ENCODE data around the gene STKLD1.
"Not testable (repeated sequence)": the region's sequence is repeated elsewhere in the genome, so short reads cannot be mapped to it uniquely, and the experiment has no call there.

Gene STKLD1

GRCh38 chr9:133361507-133362092, 14.6 kb upstream of the STKLD1 start:
- intact Hi-C loops (cut with micrococcal nuclease) = no loop called here
- no peak overlapping the region for H3K4me3 Mint-ChIP-seq
- H3K27me3 Mint-ChIP-seq = no peaks in the 10 kb centered on the region
- peaks cover 24% of the 10 kb centered on the region for H3K4me1 Mint-ChIP-seq (ENCODE audit: low read depth)
- H3K27ac Mint-ChIP-seq = no peak overlapping the region
- peaks cover 90% of the 10 kb centered on the region for H3K36me3 Mint-ChIP-seq (ENCODE audit: low read depth)
- H3K9me3 Mint-ChIP-seq = no peaks in the 10 kb centered on the region

GRCh38 chr9:133362359-133363044, 13.7 kb upstream of the STKLD1 start:
- Mint-ChIP-seq H3K9me3 (no peaks in the 10 kb centered on the region), H3K4me1 (ENCODE audit: low read depth) (peaks cover 17% of the 10 kb centered on the region), H3K36me3 (ENCODE audit: low read depth) (peaks cover 99% of the 10 kb centered on the region), H3K27ac (no peak overlapping the region), H3K27me3 (no peaks in the 10 kb centered on the region), H3K4me3 (no peak overlapping the region)
- intact Hi-C loops (cut with micrococcal nuclease) = no loop called here

- no peak overlapping the region for H3K4me3 Mint-ChIP-seq
- H3K9me3 Mint-ChIP-seq = no peaks in the 10 kb centered on the region
- H3K4me1 Mint-ChIP-seq (ENCODE audit: low read depth) = peaks cover 34% of the 10 kb centered on the region
- H3K36me3 Mint-ChIP-seq (ENCODE audit: low read depth) = peaks cover 100% of the 10 kb centered on the region
- intact Hi-C loops (cut with micrococcal nuclease) = no loop called here
- H3K27ac Mint-ChIP-seq = no peak overlapping the region
- no peaks in the 10 kb centered on the region for H3K27me3 Mint-ChIP-seq
These were observed 9.7 kb upstream of the STKLD1 start for GRCh38 chr9:133366435-133366834.

- H3K36me3 Mint-ChIP-seq (ENCODE audit: low read depth) = peaks cover 100% of the 10 kb centered on the region
- no peak overlapping the region for H3K27ac Mint-ChIP-seq
- H3K4me3 Mint-ChIP-seq = no peak overlapping the region
- intact Hi-C loops (cut with micrococcal nuclease) = no loop called here
- H3K9me3 Mint-ChIP-seq = no peaks in the 10 kb centered on the region
- H3K27me3 Mint-ChIP-seq = no peaks in the 10 kb centered on the region
- peaks cover 42% of the 10 kb centered on the region for H3K4me1 Mint-ChIP-seq (ENCODE audit: low read depth)
These were observed 8.9 kb upstream of the STKLD1 start for GRCh38 chr9:133367221-133367620.

GRCh38 chr9:133367778-133368177, 8.4 kb upstream of the STKLD1 start:
- Mint-ChIP-seq H3K4me3 (no peak overlapping the region), H3K9me3 (no peaks in the 10 kb centered on the region), H3K27ac (no peak overlapping the region), H3K27me3 (no peaks in the 10 kb centered on the region), H3K4me1 (ENCODE audit: low read depth) (peaks cover 47% of the 10 kb centered on the region), H3K36me3 (ENCODE audit: low read depth) (peaks cover 100% of the 10 kb centered on the region)
- intact Hi-C loops (cut with micrococcal nuclease) = no loop called here

- Mint-ChIP-seq H3K27ac (no peak overlapping the region), H3K4me3 (no peak overlapping the region), H3K9me3 (no peaks in the 10 kb centered on the region), H3K27me3 (no peaks in the 10 kb centered on the region), H3K4me1 (ENCODE audit: low read depth) (peaks cover 53% of the 10 kb centered on the region), H3K36me3 (ENCODE audit: low read depth) (peaks cover 100% of the 10 kb centered on the region)
- intact Hi-C loops (cut with micrococcal nuclease) = no loop called here
These were observed 7.8 kb upstream of the STKLD1 start for GRCh38 chr9:133368249-133368881.

- Mint-ChIP-seq H3K27me3 (no peaks in the 10 kb centered on the region), H3K36me3 (ENCODE audit: low read depth) (peaks cover 92% of the 10 kb centered on the region), H3K27ac (no peak overlapping the region), H3K9me3 (no peaks in the 10 kb centered on the region), H3K4me3 (no peak overlapping the region), H3K4me1 (ENCODE audit: low read depth) (peaks cover 63% of the 10 kb centered on the region)
- intact Hi-C loops (cut with micrococcal nuclease) = no loop called here
These were observed 6.7 kb upstream of the STKLD1 start for GRCh38 chr9:133369422-133369821.

GRCh38 chr9:133369933-133370332, 6.2 kb upstream of the STKLD1 start:
- peaks cover 90% of the 10 kb centered on the region for H3K36me3 Mint-ChIP-seq (ENCODE audit: low read depth)
- intact Hi-C loops (cut with micrococcal nuclease) = no loop called here
- H3K9me3 Mint-ChIP-seq = no peaks in the 10 kb centered on the region
- no peak overlapping the region for H3K27ac Mint-ChIP-seq
- H3K27me3 Mint-ChIP-seq = no peaks in the 10 kb centered on the region
- no peak overlapping the region for H3K4me3 Mint-ChIP-seq
- H3K4me1 Mint-ChIP-seq (ENCODE audit: low read depth) = peaks cover 68% of the 10 kb centered on the region

GRCh38 chr9:133370685-133371084, 5.5 kb upstream of the STKLD1 start:
- H3K27me3 Mint-ChIP-seq = no peaks in the 10 kb centered on the region
- no peak overlapping the region for H3K4me3 Mint-ChIP-seq
- peaks cover 87% of the 10 kb centered on the region for H3K36me3 Mint-ChIP-seq (ENCODE audit: low read depth)
- intact Hi-C loops (cut with micrococcal nuclease) = no loop called here
- H3K27ac Mint-ChIP-seq = peak overlapping the region; percentile 1
- H3K4me1 Mint-ChIP-seq (ENCODE audit: low read depth) = peaks cover 70% of the 10 kb centered on the region
- no peaks in the 10 kb centered on the region for H3K9me3 Mint-ChIP-seq

- Mint-ChIP-seq H3K4me3 (no peak overlapping the region), H3K4me1 (ENCODE audit: low read depth) (peaks cover 70% of the 10 kb centered on the region), H3K27me3 (no peaks in the 10 kb centered on the region), H3K27ac (peak overlapping the region; percentile 1), H3K36me3 (ENCODE audit: low read depth) (peaks cover 81% of the 10 kb centered on the region), H3K9me3 (no peaks in the 10 kb centered on the region)
- intact Hi-C loops (cut with micrococcal nuclease) = no loop called here
These were observed 4.9 kb upstream of the STKLD1 start for GRCh38 chr9:133371261-133371711.

GRCh38 chr9:133372144-133372543, 4.0 kb upstream of the STKLD1 start:
- H3K9me3 Mint-ChIP-seq = no peaks in the 10 kb centered on the region
- H3K4me1 Mint-ChIP-seq (ENCODE audit: low read depth) = peaks cover 70% of the 10 kb centered on the region
- H3K36me3 Mint-ChIP-seq (ENCODE audit: low read depth) = peaks cover 73% of the 10 kb centered on the region
- intact Hi-C loops (cut with micrococcal nuclease) = no loop called here
- peak overlapping the region; percentile 31 for H3K27ac Mint-ChIP-seq
- peaks cover under 1% of the 10 kb centered on the region for H3K27me3 Mint-ChIP-seq
- H3K4me3 Mint-ChIP-seq = no peak overlapping the region

- intact Hi-C loops (cut with micrococcal nuclease) = no loop called here
- H3K4me3 Mint-ChIP-seq = peak overlapping the region; percentile 97
- H3K27ac Mint-ChIP-seq = peak overlapping the region; percentile 94
- no peaks in the 10 kb centered on the region for H3K9me3 Mint-ChIP-seq
- H3K4me1 Mint-ChIP-seq (ENCODE audit: low read depth) = peaks cover 54% of the 10 kb centered on the region
- peaks cover 2% of the 10 kb centered on the region for H3K27me3 Mint-ChIP-seq
- peaks cover 48% of the 10 kb centered on the region for H3K36me3 Mint-ChIP-seq (ENCODE audit: low read depth)
These were observed 1.5 kb upstream of the STKLD1 start for GRCh38 chr9:133374612-133375115.

GRCh38 chr9:133375116-133375723, 946 bp upstream of the STKLD1 start:
- intact Hi-C loops (cut with micrococcal nuclease) = no loop called here
- Mint-ChIP-seq H3K36me3 (ENCODE audit: low read depth) (peaks cover 42% of the 10 kb centered on the region), H3K4me3 (peak overlapping the region; percentile 97), H3K27me3 (peaks cover 2% of the 10 kb centered on the region), H3K9me3 (no peaks in the 10 kb centered on the region), H3K4me1 (ENCODE audit: low read depth) (peaks cover 49% of the 10 kb centered on the region), H3K27ac (peak overlapping the region; percentile 94)

GRCh38 chr9:133377280-133377679, 1.1 kb downstream of the STKLD1 start:
- intact Hi-C loops (cut with micrococcal nuclease); H3K4me3 Mint-ChIP-seq; H3K9me3 Mint-ChIP-seq; H3K27ac Mint-ChIP-seq; H3K27me3 Mint-ChIP-seq: not testable (repeated sequence)
- peaks cover 28% of the 10 kb centered on the region for H3K4me1 Mint-ChIP-seq (ENCODE audit: low read depth)
- peaks cover 21% of the 10 kb centered on the region for H3K36me3 Mint-ChIP-seq (ENCODE audit: low read depth)
